ENCODE data around the gene TSPAN4.

Gene TSPAN4

GRCh38 chr11:834371-835316, 8.0 kb upstream of the TSPAN4 start:
- Histone ChIP-seq H3K27me3 (ENCODE audit: insufficient read depth, insufficient read length) (peaks cover 24% of the 10 kb centered on the region), H3K4me1 (ENCODE audit: insufficient read depth, insufficient read length) (peaks cover 40% of the 10 kb centered on the region), H3K9ac (ENCODE audit: insufficient read length, low read depth) (peak overlapping the region; percentile 66), H3K4me3 (ENCODE audit: insufficient read length, low read depth) (no peak overlapping the region), H3K36me3 (ENCODE audit: insufficient read depth, insufficient read length, low read length) (peaks cover 48% of the 10 kb centered on the region), H3K9me3 (ENCODE audit: insufficient read depth, low read length) (no peaks in the 10 kb centered on the region)
- TF ChIP-seq ZNF274 (IDR thresholded peaks at IDR 0.05; ENCODE audit: low read depth, low read length): no peak
- TF ChIP-seq SUZ12 (IDR thresholded peaks at IDR 0.05; ENCODE audit: extremely low read depth, insufficient read depth, insufficient read length): no peak
- TF ChIP-seq YY1 (IDR thresholded peaks at IDR 0.05; ENCODE audit: insufficient read depth, insufficient read length): no peak
- DNase-seq (ENCODE audit: low read depth, low spot score): no peak

DNA sequence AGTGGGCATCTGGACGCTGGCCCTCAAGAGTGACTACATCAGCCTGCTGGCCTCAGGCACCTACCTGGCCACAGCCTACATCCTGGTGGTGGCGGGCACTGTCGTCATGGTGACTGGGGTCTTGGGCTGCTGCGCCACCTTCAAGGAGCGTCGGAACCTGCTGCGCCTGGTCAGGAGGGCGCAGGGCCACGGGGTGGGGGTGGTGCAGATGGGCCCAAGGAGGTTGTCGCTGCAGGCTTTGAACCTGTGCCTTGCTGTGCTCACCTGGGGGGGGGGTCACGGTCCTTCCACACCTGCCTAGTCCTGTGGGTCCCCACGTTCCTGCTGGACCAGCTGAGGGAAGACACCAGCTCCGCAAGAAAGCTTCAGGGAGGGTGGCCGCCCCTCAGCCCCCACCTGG, 6.4 kb upstream of the TSPAN4 start:
- H3K9ac ChIP-seq (ENCODE audit: insufficient read length, low read depth): peak overlapping the region; percentile 56
- H3K36me3 ChIP-seq (ENCODE audit: insufficient read depth, insufficient read length, low read length): peaks cover 65% of the 10 kb centered on the region
- no peak for DNase-seq (ENCODE audit: low read depth, low spot score)
- H3K27me3 ChIP-seq (ENCODE audit: insufficient read depth, insufficient read length): peaks cover 11% of the 10 kb centered on the region
- H3K4me1 ChIP-seq (ENCODE audit: insufficient read depth, insufficient read length): peaks cover 49% of the 10 kb centered on the region
- H3K9me3 ChIP-seq (ENCODE audit: insufficient read depth, low read length): no peaks in the 10 kb centered on the region
- TF ChIP-seq YY1 (IDR thresholded peaks at IDR 0.05; ENCODE audit: insufficient read depth, insufficient read length) (no peak), SUZ12 (IDR thresholded peaks at IDR 0.05; ENCODE audit: extremely low read depth, insufficient read depth, insufficient read length) (no peak), ZNF274 (IDR thresholded peaks at IDR 0.05; ENCODE audit: low read depth, low read length) (no peak)
- no peak overlapping the region for H3K4me3 ChIP-seq (ENCODE audit: insufficient read length, low read depth)

DNA sequence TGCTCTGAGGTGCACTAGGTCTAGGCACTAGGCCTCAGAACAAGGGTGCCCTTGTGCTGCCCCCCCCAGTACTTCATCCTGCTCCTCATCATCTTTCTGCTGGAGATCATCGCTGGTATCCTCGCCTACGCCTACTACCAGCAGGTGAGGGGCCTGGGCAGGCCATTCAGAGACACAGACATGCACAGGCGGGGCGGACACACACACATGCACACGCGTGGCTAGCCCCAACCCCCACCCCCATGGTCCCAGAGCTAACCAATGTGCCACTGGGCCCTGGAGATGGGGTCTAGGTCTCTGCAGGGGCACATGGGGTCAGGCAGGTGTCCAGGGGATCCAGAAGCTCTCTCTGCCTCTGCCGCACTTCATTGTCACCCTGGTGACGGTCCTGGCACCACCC, 6.0 kb upstream of the TSPAN4 start:
- no peak for DNase-seq (ENCODE audit: low read depth, low spot score)
- Histone ChIP-seq H3K9ac (ENCODE audit: insufficient read length, low read depth) (peak overlapping the region; percentile 56), H3K36me3 (ENCODE audit: insufficient read depth, insufficient read length, low read length) (peaks cover 66% of the 10 kb centered on the region), H3K27me3 (ENCODE audit: insufficient read depth, insufficient read length) (peaks cover 7% of the 10 kb centered on the region), H3K4me1 (ENCODE audit: insufficient read depth, insufficient read length) (peaks cover 48% of the 10 kb centered on the region), H3K9me3 (ENCODE audit: insufficient read depth, low read length) (no peaks in the 10 kb centered on the region), H3K4me3 (ENCODE audit: insufficient read length, low read depth) (no peak overlapping the region)
- TF ChIP-seq YY1 (IDR thresholded peaks at IDR 0.05; ENCODE audit: insufficient read depth, insufficient read length): no peak
- no peak for TF ChIP-seq ZNF274 (IDR thresholded peaks at IDR 0.05; ENCODE audit: low read depth, low read length)
- no peak for TF ChIP-seq SUZ12 (IDR thresholded peaks at IDR 0.05; ENCODE audit: extremely low read depth, insufficient read depth, insufficient read length)

DNA sequence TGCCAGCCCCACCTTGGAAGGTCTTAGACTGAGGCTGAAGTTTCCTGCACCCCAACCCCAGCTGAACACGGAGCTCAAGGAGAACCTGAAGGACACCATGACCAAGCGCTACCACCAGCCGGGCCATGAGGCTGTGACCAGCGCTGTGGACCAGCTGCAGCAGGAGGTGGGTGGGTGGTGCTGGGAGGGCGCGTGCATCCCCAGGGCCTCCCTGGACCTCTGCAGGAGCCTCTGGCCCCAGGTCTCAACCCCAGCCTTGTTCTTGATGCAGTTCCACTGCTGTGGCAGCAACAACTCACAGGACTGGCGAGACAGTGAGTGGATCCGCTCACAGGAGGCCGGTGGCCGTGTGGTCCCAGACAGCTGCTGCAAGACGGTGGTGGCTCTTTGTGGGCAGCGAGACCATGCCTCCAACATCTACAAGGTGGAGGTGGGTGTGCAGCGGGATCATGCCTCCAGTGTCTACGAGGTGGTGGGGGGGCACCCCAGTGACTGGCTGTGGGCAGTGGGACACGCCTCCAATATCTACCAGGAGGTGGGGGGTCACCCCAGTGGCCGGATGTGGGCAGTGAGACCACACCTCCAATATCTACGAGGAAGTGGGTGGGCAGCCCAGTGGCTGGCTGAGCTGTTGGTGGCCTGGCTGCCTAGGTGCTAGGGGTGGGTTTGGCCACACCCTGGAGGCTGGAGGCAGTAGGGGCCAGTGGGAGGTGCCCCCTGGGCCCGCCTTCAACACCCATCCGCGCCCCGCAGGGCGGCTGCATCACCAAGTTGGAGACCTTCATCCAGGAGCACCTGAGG, 5.3 kb upstream of the TSPAN4 start:
- Histone ChIP-seq H3K4me1 (ENCODE audit: insufficient read depth, insufficient read length) (peaks cover 42% of the 10 kb centered on the region), H3K9ac (ENCODE audit: insufficient read length, low read depth) (peak overlapping the region; percentile 56), H3K36me3 (ENCODE audit: insufficient read depth, insufficient read length, low read length) (peaks cover 66% of the 10 kb centered on the region), H3K4me3 (ENCODE audit: insufficient read length, low read depth) (no peak overlapping the region), H3K9me3 (ENCODE audit: insufficient read depth, low read length) (no peaks in the 10 kb centered on the region), H3K27me3 (ENCODE audit: insufficient read depth, insufficient read length) (no peaks in the 10 kb centered on the region)
- no peak for DNase-seq (ENCODE audit: low read depth, low spot score)
- TF ChIP-seq YY1 (IDR thresholded peaks at IDR 0.05; ENCODE audit: insufficient read depth, insufficient read length) (no peak), SUZ12 (IDR thresholded peaks at IDR 0.05; ENCODE audit: extremely low read depth, insufficient read depth, insufficient read length) (no peak), ZNF274 (IDR thresholded peaks at IDR 0.05; ENCODE audit: low read depth, low read length) (no peak)

GRCh38 chr11:837990-838307, 4.7 kb upstream of the TSPAN4 start:
- Histone ChIP-seq H3K9me3 (ENCODE audit: insufficient read depth, low read length) (no peaks in the 10 kb centered on the region), H3K4me1 (ENCODE audit: insufficient read depth, insufficient read length) (peaks cover 42% of the 10 kb centered on the region), H3K36me3 (ENCODE audit: insufficient read depth, insufficient read length, low read length) (peaks cover 66% of the 10 kb centered on the region), H3K27me3 (ENCODE audit: insufficient read depth, insufficient read length) (no peaks in the 10 kb centered on the region), H3K4me3 (ENCODE audit: insufficient read length, low read depth) (no peak overlapping the region), H3K9ac (ENCODE audit: insufficient read length, low read depth) (no peak overlapping the region)
- no peak for TF ChIP-seq YY1 (IDR thresholded peaks at IDR 0.05; ENCODE audit: insufficient read depth, insufficient read length)
- DNase-seq (ENCODE audit: low read depth, low spot score): no peak

DNA sequence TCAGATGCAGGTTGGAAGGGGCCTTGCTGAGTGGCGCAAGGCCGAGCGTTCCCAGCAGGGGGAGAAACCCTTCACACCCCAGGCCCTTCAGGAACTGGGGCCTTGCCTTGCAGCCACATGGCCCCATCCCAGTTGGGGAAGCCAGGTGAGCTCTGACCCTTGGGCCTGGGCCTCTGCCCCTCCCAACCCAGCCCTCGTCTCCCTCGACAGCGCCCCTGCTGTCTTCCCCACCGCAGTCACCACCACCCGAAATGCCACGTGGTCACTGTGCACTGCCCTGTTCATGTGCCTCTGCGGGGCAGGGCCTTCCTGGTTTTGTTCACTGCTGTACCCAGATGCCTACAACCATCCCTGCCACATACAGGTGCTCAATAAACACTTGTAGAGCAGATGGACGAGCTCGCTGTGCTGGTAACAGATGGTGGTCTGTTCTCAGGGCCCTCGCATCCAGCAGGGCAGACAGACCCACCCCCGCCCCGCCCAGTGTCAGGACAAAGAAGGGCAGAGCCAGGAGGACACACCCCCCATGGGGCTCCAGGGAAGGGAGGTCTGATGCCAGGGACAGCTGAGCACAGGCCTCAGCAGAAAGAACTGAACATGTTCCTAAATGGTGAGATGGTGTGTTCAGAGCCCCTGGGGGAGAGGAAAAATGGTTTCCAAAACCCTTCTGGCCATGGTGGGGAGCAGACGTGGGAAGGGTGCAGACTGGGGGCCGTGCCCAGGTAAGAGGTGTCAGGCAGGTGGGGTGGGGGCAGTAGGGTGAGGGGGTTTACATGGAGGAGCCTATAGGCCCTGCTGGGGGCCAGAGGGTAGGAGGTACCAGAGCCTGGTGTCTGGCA, 4.0 kb upstream of the TSPAN4 start:
- H3K9ac ChIP-seq (ENCODE audit: insufficient read length, low read depth): peak overlapping the region; percentile 10
- no peaks in the 10 kb centered on the region for H3K9me3 ChIP-seq (ENCODE audit: insufficient read depth, low read length)
- no peak for DNase-seq (ENCODE audit: low read depth, low spot score)
- H3K36me3 ChIP-seq (ENCODE audit: insufficient read depth, insufficient read length, low read length): peaks cover 66% of the 10 kb centered on the region
- no peaks in the 10 kb centered on the region for H3K27me3 ChIP-seq (ENCODE audit: insufficient read depth, insufficient read length)
- no peak for TF ChIP-seq SUZ12 (IDR thresholded peaks at IDR 0.05; ENCODE audit: extremely low read depth, insufficient read depth, insufficient read length)
- no peak for TF ChIP-seq ZNF274 (IDR thresholded peaks at IDR 0.05; ENCODE audit: low read depth, low read length)
- no peak for TF ChIP-seq YY1 (IDR thresholded peaks at IDR 0.05; ENCODE audit: insufficient read depth, insufficient read length)
- H3K4me1 ChIP-seq (ENCODE audit: insufficient read depth, insufficient read length): peaks cover 42% of the 10 kb centered on the region
- H3K4me3 ChIP-seq (ENCODE audit: insufficient read length, low read depth): no peak overlapping the region

Data from NT2/D1 (cell line).